GM12872 (cell line): ENCODE data around the gene DSG4.

Source experiments
- CTCF ChIP-seq: IDR thresholded peaks from 3 replicates; pipeline ENCODE4 v1.5.1; 2011; ENCODE audit warnings: low read depth, mild to moderate bottlenecking, low read length, moderate library complexity; ENCODE audit not compliant: insufficient read depth

DSG4 gene

GRCh38 chr18:31454066-31454708, 77.6 kb downstream of the DSG4 start:
- TF ChIP-seq CTCF, result no peak
